Hematopoietic multipotent progenitor cell treated with erythropoietin and hydrocortisone succinate and interleukin-3 and kit ligand, for 15 days (in vitro differentiated cells): ENCODE results near the gene TGFA.
A peak's percentile ranks its signal among the peaks of the same experiment; 100 is the strongest.

ENCODE experiments used
- DNase-seq: peaks from one replicate; pipeline ENCODE4 v3.0.0-alpha.2; 2015; ENCODE audit warnings: low spot score

Gene TGFA

GRCh38 chr2:70553584-70554337 lies at the start of gene TGFA:
TSS of gene TGFA (minus strand) at chr2:70553826. CDS start at chr2:70553767, 59 bp downstream.
- DNase-seq = peak; percentile 4

GRCh38 chr2:70603066-70603465 lies 49.4 kb upstream of the TGFA start:
- no peak for DNase-seq

GRCh38 chr2:70598197-70598596 lies 44.6 kb upstream of the TGFA start:
- no peak for DNase-seq

- no peak for DNase-seq
Observed at GRCh38 chr2:70596739-70597138, 43.1 kb upstream of the TGFA start.

GRCh38 chr2:70596293-70596692 lies 42.7 kb upstream of the TGFA start:
- DNase-seq = no peak

GRCh38 chr2:70583091-70583490 lies 29.5 kb upstream of the TGFA start:
- DNase-seq = no peak

GRCh38 chr2:70580352-70580751 lies 26.7 kb upstream of the TGFA start:
- no peak for DNase-seq

GRCh38 chr2:70574618-70575017 lies 21.0 kb upstream of the TGFA start:
- no peak for DNase-seq

- DNase-seq = no peak
Observed at GRCh38 chr2:70574109-70574508, 20.5 kb upstream of the TGFA start.

GRCh38 chr2:70570041-70570661 lies 16.5 kb upstream of the TGFA start:
- DNase-seq = no peak

- DNase-seq = no peak
Observed at GRCh38 chr2:70569559-70569958, 15.9 kb upstream of the TGFA start.

- DNase-seq = no peak
Observed at GRCh38 chr2:70566906-70567305, 13.3 kb upstream of the TGFA start.

GRCh38 chr2:70566464-70566863 lies 12.8 kb upstream of the TGFA start:
- DNase-seq = no peak

- no peak for DNase-seq
Observed at GRCh38 chr2:70565039-70565731, 11.6 kb upstream of the TGFA start.

- no peak for DNase-seq
Observed at GRCh38 chr2:70561893-70562292, 8.3 kb upstream of the TGFA start.

- no peak for DNase-seq
Observed at GRCh38 chr2:70560442-70560841, 6.8 kb upstream of the TGFA start.

GRCh38 chr2:70560040-70560439 lies 6.4 kb upstream of the TGFA start:
- DNase-seq = no peak

- DNase-seq = no peak
Observed at GRCh38 chr2:70558195-70558808, 4.7 kb upstream of the TGFA start.

GRCh38 chr2:70557171-70557838 lies 3.7 kb upstream of the TGFA start:
- DNase-seq = no peak

- no peak for DNase-seq
Observed at GRCh38 chr2:70556608-70557007, 3.0 kb upstream of the TGFA start.

- DNase-seq = no peak
Observed at GRCh38 chr2:70554338-70554892, 789 bp upstream of the TGFA start.

GRCh38 chr2:70553334-70553583 lies 367 bp downstream of the TGFA start:
- no peak for DNase-seq
